A673 (cell line): ENCODE data around the gene ELOB.

Experiments used
- EZH2 ChIP-seq: fragments of 200-600 bp; sonication (generic); IDR thresholded peaks from 2 replicates; pipeline ENCODE4 v1.6.1; 2017; ENCODE audit warnings: borderline replicate concordance, low read depth, mild to moderate bottlenecking, mixed read lengths, antibody characterized with exemption, low read length; ENCODE audit not compliant: poor library complexity, severe bottlenecking
- TF ChIP-seq, protein P1 (sequence below): fragments of 300-800, 200-600 bp; sonication (generic); conservative IDR thresholded peaks from 2 replicates; pipeline ENCODE4 v1.5.1; 2017; ENCODE audit warnings: low read depth, mild to moderate bottlenecking, antibody characterized with exemption, low read length, moderate library complexity, mixed read lengths

DNA sequence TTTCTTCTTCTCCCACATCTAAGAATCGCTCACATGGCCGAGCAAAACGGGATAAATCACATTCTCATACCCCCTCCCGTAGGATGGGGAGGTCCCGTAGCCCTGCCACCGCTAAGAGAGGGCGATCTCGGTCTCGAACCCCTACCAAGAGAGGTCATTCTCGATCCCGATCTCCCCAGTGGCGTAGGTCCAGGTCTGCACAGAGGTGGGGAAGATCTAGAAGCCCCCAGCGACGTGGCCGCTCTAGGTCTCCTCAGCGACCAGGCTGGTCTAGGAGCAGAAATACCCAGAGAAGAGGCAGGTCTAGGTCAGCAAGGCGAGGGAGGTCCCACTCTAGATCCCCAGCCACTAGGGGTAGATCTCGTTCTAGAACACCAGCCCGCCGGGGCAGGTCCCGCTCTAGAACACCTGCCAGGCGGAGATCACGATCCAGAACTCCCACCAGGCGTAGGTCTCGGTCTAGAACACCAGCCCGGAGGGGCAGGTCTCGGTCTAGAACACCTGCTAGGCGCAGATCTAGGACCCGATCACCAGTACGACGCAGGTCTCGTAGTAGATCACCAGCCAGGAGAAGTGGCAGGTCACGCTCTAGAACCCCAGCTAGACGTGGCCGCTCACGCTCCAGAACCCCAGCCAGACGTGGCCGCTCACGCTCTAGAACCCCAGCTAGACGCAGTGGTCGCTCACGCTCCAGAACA lies 15.0 kb downstream of the ELOB start:
- TF ChIP-seq, protein P1, sequence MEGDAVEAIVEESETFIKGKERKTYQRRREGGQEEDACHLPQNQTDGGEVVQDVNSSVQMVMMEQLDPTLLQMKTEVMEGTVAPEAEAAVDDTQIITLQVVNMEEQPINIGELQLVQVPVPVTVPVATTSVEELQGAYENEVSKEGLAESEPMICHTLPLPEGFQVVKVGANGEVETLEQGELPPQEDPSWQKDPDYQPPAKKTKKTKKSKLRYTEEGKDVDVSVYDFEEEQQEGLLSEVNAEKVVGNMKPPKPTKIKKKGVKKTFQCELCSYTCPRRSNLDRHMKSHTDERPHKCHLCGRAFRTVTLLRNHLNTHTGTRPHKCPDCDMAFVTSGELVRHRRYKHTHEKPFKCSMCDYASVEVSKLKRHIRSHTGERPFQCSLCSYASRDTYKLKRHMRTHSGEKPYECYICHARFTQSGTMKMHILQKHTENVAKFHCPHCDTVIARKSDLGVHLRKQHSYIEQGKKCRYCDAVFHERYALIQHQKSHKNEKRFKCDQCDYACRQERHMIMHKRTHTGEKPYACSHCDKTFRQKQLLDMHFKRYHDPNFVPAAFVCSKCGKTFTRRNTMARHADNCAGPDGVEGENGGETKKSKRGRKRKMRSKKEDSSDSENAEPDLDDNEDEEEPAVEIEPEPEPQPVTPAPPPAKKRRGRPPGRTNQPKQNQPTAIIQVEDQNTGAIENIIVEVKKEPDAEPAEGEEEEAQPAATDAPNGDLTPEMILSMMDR, result no peak
- no peak for TF ChIP-seq EZH2
